GM19351 (cell line): ENCODE data around the gene ATP6V0A4.
"Not testable (repeated sequence)": the region's sequence is repeated elsewhere in the genome, so short reads cannot be mapped to it uniquely, and the experiment has no call there.

Experiments used
- ATAC-seq: cut with Tn5 transposase; IDR thresholded peaks from one replicate; pipeline ENCODE4 v1.9.1; 2021; ENCODE audit warnings: mild to moderate bottlenecking, moderate library complexity; ENCODE audit not compliant: unreplicated experiment

Gene ATP6V0A4

DNA sequence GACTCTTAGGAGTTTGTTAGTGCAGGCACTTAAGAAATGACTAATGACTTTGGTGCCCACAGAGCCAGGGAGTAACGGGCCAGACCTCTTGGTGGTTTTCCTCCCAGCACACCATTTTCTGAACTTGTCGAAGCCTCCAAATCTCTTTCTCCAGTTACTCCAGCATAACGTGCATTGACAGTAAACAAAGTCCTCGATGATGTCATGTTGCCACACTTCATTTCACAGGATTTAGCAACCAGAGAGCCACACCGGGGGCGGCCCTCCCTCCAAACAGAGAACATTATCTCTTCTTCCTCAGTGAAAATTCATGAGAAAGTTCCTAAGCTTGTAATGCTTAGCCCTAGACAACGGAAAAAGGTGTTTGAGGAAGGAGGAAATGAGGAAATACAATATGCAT lies 92.8 kb downstream of the ATP6V0A4 start:
- ATAC-seq: no peak

DNA sequence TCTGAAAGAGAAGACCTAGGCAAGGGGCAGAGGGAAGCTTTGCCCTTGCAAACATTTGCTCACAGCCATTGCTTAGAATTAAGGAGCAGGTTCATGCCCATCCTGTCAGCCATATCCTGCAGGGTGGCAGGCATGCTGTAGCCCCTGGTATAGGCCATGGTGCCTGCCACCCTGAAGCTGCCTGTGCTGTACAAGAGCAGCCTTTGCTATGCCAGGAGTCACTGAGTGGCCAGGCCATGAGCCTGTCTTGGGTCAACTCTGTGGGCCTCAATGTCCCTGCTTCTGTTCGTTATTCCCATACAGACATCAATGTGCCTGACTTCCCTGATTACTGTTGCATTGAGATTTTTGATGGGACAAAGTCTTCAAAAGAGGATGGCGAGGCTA lies 96.5 kb downstream of the ATP6V0A4 start:
- ATAC-seq: no peak

DNA sequence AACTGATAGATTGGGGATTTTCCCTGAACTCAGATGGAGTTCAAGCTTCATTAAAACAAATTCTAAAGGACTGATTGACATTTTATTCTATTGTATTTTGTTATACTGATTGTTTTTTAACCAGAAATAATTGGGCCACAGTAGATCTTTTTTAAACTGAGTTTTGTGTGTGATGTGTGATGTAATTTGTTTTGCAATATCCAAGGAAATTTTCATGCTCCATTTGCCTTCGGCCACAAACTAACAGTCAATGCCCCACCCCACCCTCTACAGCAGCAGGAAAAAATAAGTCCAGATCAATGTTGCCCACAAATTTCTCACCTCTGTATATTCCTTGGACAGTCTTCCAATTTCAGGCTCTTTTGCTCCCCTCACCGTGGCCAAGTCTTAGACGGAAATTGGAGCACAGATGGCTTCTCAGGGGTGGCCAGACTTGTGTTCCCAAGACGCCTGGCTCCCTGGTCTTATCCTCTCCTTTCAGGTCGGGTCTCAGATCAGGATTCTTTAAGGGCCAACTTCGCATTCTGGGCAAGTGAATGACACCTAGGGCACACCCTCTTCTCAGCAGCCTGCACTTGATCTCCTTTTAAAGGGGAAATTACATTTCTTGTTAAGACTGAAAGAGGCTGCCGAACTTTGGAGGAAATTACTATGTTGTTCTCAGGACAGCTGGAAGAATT lies 97.0 kb downstream of the ATP6V0A4 start, which contains the start of gene SVOPL:
SVOPL (minus strand) TSS at position 506 of the 680 bp plus-strand sequence. CDS start 22,317 bp downstream, outside the sequence.
- no peak for ATAC-seq

GRCh38 chr7:138699661-138700060 lies 98.3 kb downstream of the ATP6V0A4 start:
- no peak for ATAC-seq

DNA sequence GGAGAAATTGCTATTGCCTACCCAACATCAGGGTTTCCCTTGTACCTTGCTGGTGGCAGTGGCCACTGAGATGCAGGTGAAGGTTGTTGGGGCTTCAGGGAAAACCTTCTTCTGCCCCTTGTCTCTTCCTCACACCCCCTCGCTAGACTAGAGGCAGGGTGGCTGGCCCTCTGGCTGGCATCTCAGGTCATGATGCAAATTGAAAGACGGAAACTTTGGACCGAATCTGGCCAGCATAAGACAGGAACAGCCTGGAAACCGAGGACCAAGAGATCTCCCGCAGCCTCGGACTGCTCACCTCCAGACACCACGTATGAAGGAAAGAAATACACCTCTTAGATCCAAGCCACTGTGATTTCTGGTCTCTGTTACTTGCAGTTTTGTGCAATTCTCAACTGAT lies 99.7 kb downstream of the ATP6V0A4 start:
- ATAC-seq: no peak

- ATAC-seq: no peak
These were observed 100.3 kb downstream of the ATP6V0A4 start for GRCh38 chr7:138697535-138698182.

GRCh38 chr7:138695776-138696175 lies 102.2 kb downstream of the ATP6V0A4 start:
- ATAC-seq: not testable (repeated sequence)

- ATAC-seq: no peak
These were observed 102.9 kb downstream of the ATP6V0A4 start for GRCh38 chr7:138695106-138695505.

GRCh38 chr7:138691178-138691577 lies 106.8 kb downstream of the ATP6V0A4 start:
- no peak for ATAC-seq

- no peak for ATAC-seq
These were observed 107.5 kb downstream of the ATP6V0A4 start for GRCh38 chr7:138690495-138690894.

- peak; percentile 60 for ATAC-seq
These were observed 110.0 kb downstream of the ATP6V0A4 start for GRCh38 chr7:138688037-138688436.

GRCh38 chr7:138684340-138684739 lies 113.7 kb downstream of the ATP6V0A4 start:
- no peak for ATAC-seq

- ATAC-seq: no peak
These were observed 118.2 kb downstream of the ATP6V0A4 start for GRCh38 chr7:138679793-138680192.

DNA sequence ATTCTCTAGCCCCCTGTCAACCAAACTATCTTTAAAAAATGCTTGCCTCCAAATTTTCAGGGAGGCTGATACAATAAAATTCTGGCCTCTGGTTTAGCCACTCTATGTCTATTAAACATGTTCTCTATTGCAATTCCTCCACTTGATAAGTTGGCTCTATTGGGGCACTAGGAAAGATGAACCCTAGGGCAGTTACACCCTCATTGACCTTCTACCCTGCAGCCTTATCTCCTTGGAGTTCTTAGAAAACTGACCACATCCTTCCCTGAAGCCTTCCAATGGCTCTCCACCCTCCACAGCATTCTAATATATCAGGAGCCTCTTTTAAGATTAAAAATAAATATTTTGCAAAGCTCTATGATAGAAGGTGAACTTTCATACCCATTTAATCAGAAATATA lies 127.4 kb downstream of the ATP6V0A4 start:
- no peak for ATAC-seq

- no peak for ATAC-seq
These were observed 128.6 kb downstream of the ATP6V0A4 start for GRCh38 chr7:138669364-138669763.

DNA sequence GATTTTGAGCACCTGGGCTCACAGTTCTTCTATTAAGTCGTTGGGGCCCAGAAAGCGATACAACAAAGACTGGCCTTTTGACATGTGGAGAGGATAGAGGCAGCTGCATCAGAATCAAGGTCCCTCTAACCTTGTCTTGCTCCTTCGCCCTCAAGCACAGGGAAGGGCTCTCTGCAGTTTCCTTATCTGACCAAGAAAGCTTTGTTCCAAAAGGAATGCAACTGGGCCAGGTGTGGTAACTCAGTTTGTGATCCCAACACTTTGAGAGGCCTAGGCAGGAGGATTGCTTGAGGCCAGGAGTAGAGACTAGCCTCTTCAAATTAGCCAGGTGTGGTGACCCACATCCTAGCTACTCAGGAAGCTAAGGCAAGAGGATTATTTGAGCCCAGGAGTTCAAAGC lies 129.1 kb downstream of the ATP6V0A4 start:
- no peak for ATAC-seq

DNA sequence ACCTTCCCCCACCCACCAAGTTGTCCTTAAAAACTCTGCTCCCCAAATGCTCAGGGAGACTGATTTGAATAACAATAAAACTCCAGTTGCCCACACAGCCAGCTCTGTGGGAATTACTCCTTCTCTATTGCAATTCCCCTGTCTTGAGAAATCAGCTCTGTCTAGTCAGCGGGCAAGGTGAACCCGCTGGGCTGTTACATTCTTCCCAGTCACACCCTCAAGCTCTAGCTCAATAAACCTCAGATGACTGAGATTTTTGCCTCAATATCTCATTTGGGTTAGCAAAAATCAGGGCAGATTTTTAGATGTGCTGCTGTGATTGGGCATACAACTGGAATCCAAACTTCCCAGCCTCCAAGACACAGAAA lies 129.8 kb downstream of the ATP6V0A4 start:
- ATAC-seq: no peak

- ATAC-seq: no peak
These were observed 130.3 kb downstream of the ATP6V0A4 start for GRCh38 chr7:138667535-138668228.

DNA sequence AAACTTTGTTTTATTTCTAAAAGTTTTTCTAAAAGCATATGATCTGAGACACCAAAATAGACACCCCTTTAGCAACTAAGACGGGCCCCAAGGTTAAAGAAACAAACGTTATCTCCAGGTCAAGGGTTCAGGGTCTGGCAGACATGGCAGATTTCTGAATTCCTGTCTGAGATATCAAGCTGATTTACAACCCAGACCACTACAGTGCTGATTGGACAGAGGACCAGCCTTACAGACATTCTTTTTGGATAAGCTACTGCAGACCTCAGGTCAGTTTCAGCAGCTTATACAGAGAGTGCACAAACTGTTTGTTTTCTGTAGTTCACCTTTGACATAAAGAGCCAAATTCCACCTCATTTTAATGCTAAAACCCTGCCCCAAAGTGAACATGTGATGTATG lies 131.6 kb downstream of the ATP6V0A4 start:
- ATAC-seq: no peak

DNA sequence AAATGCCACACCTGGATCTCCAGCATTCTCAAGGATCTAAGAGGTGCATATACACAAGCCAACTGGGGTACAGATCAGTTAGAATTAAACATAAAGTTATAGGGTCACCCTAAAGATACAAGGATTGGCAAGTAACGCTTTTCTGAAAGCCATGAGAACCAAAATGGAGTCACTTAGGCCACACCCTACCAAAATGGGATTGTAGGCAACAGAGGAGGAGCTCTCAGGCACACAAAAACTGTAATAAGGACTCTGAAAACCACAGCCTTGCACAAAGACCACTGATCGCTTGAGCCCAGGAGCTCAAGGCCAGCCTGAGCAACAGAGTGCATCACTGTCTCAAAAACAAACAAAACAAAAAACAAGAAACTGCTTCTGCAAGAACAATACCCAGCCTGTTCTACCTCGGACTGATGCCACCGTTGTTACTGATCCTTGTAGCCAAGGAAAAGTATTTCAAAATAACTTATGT lies 132.3 kb downstream of the ATP6V0A4 start:
- ATAC-seq: no peak

DNA sequence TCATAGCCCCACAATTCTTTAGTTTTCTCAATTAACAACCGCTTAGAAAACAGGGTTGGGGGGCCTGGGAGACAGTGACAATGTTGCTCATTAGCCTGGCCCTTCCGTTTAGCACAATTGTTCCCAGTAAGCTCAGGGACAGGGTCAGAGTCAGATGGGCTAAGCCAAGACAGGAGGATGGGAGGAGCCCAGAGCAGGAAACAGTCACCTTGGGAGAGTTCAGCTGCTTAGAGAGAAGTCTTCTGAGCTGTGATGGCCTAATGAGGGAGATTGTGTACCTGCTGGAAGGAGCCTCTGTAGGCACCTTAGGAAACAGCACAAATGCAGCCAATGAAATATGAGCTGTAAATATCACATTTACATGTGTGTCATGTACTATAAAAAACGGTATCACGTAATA lies 132.7 kb downstream of the ATP6V0A4 start:
- ATAC-seq: no peak
